AG08396 (cell line): ENCODE results near the gene HSPA9.
A peak's percentile ranks its signal among the peaks of the same experiment; 100 is the strongest.

Experiments used
- DNase-seq: peaks from one replicate; pipeline ENCODE4 v3.0.0; 2012; ENCODE audit warnings: low spot score, mixed read lengths

HSPA9 gene

DNA sequence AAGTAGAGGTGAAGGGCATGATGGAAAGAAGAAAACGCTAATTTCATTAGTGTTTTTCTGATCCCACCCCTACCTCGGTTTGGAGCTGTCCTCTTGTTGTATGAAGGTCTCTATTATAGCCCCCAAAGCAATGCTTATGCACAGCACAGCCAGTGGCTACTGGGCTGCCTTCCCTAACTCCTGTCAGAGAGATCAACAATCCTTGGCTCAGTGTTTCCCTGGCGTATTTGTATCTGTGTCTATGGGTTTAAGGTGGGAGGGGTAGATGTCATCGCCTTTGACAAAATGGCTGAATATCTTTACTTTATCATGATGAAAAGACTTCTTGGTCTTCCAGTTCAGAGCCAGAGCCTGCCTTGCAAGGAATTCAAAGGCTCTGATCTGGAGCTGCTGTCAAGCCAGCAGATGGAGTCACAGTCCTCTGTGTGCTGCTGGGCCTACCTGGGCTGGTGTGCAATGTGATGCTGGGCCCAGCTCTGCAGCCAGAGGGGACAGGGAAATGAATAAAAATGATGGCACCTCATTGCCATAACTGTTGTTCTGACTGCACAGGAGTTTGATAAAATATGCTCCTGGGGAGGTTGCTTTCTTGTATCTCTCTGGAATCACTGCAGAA, 20.1 kb upstream of the HSPA9 start:
- no peak for DNase-seq

DNA sequence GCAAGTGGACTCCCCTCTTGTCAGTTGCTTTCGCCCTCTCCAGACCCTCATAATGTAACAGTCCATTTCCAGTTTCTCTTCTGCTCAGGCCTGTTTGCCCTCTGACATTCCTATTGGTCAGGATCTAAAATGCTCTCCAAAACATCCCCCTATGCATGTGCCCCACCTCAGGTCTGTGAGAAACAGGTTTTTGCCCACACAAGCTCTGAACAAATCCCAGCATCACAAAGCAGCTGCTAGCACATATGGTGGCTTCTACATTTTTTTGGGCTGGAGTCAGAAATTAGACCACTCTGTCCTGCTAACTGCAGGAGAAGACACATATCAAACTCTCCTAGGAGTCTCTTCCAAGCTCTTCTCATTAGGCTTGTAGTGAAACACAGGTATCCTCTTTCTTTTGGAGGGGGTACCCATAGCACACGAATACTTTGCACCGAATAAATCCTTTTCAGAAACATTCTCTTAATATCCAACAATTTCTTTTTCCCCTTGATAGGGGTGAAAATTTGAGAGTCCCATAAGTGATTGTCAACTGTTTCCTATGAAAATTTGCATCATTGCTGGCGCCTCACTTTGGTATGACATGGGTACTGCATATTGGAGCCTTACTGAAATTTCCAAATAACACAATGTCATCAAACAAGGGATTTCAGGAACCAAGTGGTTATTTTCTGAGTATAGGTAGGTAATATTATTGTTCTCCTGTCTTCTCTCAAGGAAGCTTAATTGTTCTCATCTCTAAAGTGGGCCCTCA, 19.3 kb upstream of the HSPA9 start:
- no peak for DNase-seq

DNA sequence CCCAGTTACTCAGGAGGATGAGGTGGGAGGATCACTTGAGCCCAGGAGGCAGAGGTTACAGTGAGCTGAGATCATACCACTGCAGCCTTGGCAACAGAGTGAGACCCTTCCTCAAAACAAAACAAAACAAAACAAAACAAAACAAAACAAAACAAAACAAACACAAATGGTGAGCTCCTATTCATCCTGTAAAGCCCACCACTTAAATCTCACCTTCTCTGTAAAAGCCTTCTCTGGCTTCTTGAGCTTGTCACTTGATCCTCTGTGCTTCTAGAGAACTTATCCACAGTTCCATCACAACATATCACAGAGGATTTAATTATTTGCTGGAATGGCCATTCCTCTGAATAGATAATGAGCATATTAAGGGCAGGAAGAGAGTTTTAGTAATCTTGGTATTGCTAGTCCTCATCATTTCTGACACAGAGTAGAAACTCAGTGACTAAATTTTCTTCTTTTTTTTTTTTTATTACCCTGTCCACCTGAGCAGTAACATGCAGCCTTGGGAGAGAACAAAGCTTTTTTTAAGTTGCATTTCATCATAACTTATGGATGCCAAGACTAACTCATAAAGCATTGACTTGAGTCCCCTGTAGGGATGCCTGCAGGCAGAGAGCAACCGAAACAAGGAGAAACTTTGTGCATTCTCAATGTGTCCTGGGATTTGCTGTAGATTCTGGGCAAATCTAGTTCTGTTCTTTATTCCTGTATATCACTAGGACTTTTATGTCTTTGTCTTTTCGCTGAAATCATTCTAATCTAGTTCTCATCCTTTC, 13.0 kb upstream of the HSPA9 start:
- DNase-seq, result no peak

DNA sequence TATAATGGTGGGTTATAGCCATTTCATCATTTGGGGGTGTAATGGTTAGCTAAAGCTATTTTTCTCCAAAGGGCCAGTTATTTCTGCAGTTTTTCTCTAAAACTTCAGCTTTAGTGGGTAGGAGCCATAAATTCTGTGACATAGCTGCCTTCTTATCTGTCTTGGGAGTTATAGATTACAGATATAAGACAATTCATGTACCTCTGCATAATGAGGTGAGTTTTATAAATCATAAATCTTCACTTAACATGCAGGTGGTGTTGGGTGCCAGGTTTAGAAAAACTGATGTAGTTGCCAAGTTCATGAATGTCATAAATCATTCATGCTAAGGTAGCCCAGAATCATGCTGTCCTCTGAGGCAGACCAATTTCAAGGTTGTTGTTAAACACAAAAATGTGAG, 10.0 kb upstream of the HSPA9 start:
- DNase-seq, result no peak

DNA sequence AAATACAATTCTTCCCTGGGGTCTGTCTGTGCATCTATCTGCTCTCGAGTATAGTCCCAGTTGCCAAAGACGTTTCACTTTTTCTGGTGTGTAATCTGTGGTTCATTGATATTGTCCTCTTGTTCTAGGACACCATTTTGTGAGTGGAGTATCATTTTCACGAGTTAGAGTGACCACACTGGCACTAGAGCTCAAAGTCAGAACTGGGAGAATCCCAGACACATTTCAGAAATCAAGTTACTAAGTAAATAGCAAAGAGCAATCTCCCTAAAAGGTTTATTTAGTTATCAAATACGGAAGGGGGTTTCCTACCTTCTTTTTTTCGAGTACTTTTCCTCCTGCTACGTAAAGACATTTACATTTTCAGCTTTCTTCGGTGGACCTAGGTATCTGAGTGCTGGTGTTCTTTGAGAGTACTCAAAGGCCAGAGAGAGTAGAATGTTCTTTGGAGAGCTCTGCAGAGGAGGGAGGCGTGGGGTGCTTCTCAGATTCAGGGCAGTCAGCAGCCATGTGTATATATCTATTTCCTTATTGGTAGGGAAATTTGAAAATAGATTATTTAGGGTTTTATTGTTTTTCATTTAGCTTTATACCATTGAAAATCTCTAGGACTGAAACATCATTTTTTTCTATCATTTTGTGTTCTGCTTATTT, 8.9 kb upstream of the HSPA9 start:
- no peak for DNase-seq

DNA sequence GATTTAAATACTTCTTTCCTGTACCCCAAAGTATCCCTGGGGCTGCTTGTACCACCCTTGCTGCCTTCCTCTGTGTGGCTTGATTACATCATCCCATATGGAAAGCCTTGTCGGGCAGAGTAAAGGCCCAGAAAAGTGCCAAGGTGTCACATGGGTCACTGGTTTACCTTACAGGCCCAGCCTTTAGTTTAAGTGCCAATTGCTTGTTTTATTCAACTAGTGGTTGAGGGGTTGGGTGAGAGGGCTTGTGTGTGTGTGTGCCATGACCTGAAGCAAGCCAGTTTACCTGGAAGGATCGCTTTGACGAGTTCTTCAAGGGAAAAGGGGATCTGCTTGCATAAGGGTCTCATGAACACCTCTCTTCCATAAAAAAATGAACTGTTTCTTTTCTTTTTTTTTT, 7.8 kb upstream of the HSPA9 start:
- no peak for DNase-seq

DNA sequence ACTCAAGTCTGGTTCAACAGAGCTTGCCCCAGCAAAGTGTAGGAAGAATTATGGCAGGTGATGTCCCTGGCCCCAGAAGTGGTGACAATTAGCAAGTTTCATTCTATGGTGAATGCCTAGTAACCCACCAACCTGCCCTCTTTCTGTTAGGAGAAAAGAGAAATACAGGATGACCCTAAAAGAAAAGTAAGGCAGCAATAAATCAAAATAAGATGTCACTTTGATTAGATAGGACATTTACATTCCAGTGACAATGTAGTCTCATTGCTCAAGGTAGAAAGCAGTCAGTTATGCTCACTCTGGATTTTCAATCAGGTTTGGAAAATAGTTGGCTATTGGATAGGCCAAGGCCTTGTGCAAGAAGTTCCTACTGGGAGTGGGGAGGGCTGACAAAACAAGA, 5.6 kb upstream of the HSPA9 start:
- DNase-seq, result no peak

DNA sequence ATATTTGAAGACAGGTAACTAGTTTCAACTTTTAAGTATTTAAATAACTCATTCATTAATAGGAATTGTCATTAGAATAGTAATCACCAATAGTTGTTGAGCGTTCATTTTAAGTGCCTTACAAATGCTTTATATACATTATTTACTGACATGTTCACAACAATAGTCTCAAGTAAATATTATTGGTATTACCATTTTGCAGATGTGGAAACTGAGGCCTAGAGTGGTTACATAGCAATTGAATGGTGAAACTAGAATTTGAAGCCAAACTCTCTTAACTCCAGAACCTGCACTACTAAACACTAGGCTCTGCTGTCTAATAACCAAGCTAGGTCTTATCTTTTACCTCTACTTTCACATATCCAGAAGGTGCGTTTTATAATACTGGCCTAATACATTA, 4.8 kb upstream of the HSPA9 start:
- no peak for DNase-seq

DNA sequence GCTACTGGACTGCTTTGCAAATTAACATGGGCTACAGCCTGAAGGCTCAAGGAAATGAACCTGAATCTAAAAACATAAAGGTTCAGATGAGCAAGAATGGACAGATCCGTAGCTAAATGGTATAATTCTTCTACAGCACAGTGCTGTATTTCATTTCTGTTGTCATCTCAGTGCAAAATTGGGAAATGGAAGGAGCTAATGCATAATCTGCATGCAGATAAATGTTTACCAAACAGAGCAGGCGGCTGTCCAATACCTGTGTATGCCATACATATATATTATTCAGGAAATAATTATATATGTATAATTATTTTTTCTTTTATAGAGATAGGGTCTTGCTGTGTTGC, 4.3 kb upstream of the HSPA9 start:
- DNase-seq, result no peak

DNA sequence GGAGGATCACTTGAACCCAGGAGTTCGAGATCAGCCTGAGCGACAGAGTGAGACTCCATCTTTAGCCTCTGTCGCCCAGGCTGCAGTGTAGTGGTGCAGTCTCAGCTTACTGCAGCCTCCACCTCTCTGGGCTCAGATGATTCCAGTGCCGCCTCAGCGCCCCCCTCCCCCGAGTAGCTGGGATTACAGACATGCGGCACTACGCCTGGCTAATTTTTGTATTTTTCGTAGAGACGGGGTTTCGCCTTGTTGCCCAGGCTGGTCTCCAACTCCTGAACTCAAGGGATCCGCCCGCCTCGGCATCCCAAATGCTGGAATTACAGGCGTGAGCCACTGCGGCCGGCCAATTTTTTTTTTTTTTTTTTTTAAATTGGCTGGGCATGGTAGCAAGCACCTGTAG, 2.3 kb upstream of the HSPA9 start:
- DNase-seq, result no peak

DNA sequence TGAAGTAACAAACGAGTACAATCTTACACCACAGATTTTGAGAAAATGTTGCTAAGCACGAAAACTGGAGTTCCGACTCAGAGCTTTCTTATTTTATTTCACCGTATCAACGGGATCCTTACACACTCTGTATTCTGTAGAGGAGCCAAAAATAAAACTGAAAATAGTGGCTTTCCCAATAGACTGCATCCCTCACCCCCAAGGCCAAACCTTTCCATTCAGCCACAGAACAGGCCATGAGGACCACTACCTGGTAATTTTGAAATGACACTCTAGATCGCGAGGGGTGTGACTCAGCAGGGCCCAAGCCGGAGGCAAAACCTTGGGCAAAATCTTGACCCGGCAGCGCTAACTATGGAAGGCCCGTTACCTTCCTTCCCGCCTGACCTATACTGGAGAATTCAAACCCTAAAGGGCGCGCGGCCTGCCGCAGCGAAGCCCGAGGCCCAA, 432 bp downstream of the HSPA9 start:
- peak; percentile 34 for DNase-seq

DNA sequence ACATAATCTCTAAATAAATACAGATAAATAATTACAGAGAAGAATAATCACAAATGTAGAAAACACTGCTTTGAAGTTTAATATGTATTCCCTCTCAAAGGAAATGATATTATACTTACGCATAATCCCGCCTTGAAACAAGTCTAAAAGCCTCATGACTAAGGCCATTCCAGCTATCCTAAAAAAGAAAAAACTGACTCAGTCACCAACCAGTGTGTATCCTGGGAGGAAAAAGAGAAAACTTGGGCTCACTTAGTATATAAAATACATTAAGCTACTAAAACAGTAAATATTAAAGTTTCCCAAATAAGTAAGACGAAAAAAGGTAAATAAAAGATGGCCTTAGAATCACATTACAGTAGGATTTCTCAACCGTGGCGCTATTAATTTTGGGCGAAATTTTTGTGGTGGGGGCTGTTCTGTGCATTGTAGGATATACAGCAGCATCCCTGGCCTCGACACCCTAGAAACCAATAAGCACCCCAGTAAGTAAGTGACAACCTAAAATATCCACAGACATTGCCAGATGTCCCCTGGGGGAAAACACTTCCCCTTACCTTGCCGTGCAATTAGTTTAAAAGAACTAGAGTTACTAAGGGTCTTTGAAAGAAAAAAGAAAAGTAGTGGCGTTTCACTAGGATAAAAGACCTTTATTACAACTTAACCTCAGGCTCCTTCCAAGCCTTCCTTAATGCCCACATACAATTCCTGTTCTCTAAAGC, 1.1 kb downstream of the HSPA9 start:
- peak; percentile 17 for DNase-seq

DNA sequence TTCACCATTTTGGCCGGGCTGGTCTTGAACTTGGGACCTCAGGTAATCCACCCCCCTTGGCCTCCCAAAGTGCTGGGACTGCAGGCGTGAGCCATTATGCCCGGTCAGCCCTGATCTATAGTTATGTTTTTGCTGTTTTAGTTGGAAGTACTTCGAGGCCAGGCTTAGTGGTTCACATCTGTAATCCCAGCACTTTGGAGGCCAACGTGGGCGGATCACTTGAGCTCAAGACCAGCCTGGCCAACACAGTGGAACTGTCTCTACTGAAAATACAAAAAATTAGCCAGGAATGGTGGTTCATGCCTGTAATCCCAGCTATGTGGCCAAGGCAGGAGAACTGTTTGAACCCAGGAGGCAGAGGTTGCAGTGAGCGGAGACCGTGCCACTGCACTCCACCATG, 2.0 kb downstream of the HSPA9 start:
- DNase-seq, result no peak

DNA sequence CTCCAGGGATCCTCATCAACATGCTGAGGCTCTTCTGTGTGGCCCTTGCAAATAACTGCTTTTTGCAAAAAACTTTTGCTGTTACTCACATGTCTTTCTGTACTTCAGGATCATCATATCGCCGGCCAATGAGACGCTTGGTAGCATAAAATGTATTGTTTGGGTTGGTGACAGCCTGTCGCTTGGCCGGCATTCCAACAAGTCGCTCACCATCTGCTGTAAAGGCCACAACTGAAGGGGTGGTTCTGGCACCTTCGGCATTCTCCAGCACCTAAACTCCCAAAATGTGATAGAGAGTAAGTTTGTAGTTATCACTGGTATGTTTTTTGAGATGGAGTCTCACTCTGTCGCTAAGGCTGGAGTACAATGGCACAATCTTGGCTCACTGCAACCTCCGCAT, 4.3 kb downstream of the HSPA9 start:
- DNase-seq, result no peak

DNA sequence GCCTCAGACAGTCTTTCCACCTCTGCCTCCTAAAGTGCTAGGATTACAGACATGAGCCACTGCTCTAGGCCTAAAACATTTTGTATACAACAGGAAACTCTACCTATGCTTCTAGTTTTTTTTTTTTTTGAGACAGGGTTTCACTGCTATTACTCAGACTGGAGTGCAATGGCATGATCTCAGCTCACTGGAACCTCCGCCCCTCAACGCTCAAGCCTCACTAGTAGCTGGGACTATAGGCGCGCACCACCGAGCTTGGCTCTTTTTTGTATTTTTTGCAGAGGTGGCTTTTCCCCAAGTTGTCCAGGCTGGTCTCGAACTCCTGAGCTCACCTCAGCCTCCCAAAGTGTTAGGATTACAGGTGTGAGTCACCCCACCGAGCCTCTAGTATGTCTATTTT, 5.4 kb downstream of the HSPA9 start:
- no peak for DNase-seq

DNA sequence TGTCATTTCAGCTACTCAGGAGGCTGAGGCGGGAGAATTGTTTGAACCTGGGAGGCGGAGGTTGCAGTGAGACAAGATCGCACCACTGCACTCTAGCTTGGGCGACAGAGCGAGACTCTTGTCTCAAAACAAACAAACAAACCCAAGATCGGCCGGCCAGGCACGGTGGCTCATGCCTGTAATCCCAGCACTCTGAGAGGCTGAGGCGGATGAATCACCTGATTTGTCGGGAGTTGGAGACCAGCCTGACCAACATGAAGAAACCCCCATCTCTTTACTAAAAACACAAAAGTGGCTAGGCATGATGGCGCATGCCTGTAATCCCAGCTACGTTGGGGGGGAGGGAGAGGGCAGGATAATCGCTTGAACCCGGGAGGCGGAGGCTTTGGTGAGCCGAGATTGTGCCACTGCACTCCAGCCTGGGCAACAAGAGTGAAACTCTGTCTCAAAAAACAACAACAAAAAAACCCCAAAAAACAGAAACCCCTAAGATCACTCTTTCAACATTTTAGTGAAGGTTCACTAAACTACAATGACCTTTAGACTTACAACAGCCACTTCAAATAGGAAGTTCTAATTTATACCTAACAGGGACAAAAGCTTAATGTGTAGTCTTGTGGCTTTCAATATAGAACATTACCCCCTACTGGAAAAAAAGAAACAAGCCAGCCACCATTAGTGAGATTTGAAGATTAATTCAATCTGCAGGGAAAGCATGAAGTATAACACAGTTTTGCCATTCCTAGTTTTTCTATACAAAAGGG, 7.0 kb downstream of the HSPA9 start:
- DNase-seq, result no peak

DNA sequence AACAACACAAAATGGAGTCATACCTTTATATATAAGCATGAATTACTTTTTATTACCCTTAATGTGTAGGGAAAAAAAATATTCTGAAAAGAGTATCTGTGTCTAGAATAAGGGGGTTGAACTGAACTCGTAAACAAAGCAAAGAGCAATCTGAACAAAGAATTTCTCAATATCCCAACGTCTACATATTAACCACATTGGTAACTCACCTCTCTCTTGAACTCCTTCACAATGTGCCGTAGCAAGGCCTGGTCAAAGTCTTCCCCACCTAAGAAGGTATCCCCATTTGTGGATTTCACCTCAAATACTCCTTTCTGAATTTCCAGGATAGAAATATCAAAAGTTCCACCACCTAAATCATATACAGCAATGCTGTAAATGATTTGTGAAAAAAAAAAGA, 8.4 kb downstream of the HSPA9 start:
- no peak for DNase-seq

DNA sequence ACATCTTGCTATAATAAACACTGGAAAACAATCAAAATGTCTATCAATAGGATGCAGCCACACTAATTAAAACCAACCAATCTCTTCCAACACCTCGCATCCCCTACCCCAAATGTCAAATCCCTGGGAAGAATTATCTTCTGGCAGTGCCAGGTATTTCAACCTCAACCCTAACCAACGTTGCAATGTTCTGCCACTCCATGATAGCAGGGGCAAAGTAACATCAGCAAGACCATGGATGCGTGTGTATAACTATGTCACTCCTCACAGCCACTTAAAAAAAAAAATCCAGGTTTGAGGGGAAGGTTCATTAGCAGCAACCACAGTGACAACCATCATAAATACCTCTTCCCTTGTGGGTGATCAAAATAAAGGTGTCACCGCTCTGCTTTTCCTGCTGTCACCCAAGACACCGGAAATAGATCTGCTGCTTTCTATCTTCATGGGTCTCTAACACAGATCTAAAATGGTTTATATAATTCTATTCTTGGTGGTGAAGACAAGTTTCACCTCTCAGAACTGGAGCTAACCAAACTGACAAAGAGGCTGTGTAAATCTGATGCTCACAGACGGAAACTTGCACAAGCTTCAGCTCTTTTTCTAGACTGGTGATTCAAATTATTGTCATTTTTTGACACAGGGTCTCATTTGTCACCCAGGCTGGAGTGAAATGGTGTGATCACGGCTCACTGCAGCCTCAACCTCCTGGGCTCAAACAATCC, 9.9 kb downstream of the HSPA9 start:
- DNase-seq, result no peak

DNA sequence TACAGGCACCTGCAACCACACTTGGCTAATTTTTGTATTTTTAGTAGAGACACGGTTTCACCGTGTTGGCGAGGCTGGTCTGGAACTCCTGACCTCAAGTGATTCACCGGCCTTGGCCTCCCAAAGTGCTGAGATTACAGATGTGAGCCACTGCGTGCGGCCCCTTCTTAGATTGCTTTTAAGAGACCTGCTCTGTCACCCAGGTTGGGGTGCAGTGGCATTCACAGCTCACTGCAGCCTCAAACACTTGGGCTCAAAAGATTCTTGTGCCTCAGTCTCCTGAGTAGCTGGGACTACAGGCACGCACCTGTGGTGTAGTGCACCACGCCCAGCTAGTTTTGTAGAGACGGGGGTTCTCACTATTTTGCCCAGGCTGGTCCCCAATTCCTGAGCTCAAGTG, 11.0 kb downstream of the HSPA9 start:
- no peak for DNase-seq

DNA sequence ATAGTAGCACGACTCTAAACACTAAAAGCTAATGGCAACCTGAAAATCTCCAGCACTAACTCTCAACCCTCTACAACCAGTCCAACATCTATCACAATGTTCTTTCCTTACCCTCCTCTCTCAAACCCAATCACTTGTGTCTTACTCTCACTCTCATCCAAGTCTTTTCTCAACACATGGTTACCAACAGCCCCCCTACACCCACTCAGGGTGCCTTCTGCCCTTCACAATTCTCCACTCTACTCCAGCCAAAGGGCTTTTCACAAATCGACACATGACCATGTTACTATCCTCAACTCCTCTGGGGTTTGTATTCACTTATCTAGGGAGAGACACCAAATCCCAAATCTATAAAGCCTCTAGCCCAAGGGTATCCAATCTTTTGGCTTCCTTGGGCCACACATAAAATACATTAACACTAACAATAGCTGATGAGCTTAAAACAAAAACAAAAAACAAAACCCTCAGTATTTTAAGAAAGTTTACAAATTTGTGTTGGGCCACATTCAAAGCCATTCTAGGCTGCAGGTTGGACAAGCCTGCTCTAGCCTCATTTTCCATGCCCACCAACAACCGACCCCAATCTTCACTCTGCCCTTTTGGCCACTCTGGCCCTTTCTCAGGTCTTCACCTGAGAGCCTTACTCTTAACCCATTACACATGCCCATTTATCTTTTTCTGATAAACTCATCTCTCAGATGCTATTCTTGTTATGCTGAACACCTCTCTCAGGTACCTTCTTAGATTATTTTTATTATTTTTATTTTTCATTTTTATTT, 11.7 kb downstream of the HSPA9 start:
- no peak for DNase-seq
